AG09309 (cell line): ENCODE measurements around the gene SLAMF8.

Experiments used
- DNase-seq: peaks from one replicate; pipeline ENCODE4 v3.0.0-alpha.2; 2010; ENCODE audit warnings: low read depth
- H3K4me3 ChIP-seq: 2 replicates; pipeline ENCODE4 v1.5.1; 2011; ENCODE audit warnings: mild to moderate bottlenecking, low read depth, low read length, moderate library complexity; ENCODE audit not compliant: control insufficient read depth
- TF ChIP-seq, protein P1 (sequence below): IDR thresholded peaks from 2 replicates; pipeline ENCODE4 v1.5.1; 2011; ENCODE audit warnings: mild to moderate bottlenecking, low read depth, low read length, inconsistent platforms; ENCODE audit not compliant: insufficient read depth, control insufficient read depth; ENCODE audit errors: missing control alignments

Gene SLAMF8

DNA sequence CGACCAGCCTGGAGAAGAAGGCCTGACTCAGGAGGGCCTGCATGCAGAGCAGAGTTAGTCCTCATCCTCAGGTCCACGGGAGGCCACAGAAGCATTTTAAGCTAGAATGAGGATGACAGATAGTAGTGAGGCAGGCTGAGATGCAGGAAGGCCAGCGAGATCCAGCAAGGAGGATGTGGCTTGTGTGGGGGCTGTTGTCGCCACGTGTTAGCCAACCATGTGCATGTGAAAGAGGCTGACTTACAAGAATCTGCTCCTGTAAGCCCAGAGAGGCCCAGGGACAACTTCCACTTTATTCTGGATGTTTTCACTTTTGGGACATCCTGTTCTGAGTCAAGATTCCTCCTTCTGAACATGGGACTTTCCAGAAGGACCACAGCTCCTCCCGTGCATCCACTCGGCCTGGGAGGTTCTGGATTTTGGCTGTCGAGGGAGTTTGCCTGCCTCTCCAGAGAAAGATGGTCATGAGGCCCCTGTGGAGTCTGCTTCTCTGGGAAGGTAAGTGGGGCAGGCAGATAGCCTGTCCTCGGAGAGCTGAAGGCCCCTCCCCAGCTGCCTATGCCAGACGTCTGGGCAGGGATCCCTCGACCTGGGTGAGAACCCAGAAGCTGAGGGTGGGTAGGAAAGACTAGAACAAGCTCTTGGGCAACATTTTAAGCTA, at the start of gene SLAMF8:
SLAMF8 (plus strand) TSS at position 433 of the 661 bp plus-strand sequence; CDS start at position 459, 26 bp downstream.
- no peak within 1 kb of the TSS for H3K4me3 ChIP-seq
- TF ChIP-seq, protein P1, sequence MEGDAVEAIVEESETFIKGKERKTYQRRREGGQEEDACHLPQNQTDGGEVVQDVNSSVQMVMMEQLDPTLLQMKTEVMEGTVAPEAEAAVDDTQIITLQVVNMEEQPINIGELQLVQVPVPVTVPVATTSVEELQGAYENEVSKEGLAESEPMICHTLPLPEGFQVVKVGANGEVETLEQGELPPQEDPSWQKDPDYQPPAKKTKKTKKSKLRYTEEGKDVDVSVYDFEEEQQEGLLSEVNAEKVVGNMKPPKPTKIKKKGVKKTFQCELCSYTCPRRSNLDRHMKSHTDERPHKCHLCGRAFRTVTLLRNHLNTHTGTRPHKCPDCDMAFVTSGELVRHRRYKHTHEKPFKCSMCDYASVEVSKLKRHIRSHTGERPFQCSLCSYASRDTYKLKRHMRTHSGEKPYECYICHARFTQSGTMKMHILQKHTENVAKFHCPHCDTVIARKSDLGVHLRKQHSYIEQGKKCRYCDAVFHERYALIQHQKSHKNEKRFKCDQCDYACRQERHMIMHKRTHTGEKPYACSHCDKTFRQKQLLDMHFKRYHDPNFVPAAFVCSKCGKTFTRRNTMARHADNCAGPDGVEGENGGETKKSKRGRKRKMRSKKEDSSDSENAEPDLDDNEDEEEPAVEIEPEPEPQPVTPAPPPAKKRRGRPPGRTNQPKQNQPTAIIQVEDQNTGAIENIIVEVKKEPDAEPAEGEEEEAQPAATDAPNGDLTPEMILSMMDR, result no peak
- no peak for DNase-seq

DNA sequence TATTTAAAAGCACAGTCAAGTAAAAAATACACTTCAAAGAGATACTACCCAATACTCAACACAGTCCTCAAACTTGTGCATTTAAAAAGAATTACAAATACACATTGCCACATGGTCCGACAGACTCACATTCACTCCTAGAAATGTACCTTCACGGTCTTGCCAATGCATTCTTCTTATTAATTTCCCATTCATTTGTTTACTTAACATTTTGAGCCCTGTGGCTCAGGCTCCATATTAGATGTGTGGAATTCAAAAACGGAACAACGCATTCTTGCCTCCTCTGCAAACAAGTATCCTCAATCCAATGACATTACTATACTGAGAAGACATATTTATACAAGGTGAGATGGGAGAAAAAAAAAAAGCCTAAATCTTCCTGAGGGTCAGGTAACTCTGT, 48.4 kb upstream of the SLAMF8 start:
- TF ChIP-seq, protein P1, result no peak
- no peak overlapping the region for H3K4me3 ChIP-seq
- DNase-seq, result no peak

DNA sequence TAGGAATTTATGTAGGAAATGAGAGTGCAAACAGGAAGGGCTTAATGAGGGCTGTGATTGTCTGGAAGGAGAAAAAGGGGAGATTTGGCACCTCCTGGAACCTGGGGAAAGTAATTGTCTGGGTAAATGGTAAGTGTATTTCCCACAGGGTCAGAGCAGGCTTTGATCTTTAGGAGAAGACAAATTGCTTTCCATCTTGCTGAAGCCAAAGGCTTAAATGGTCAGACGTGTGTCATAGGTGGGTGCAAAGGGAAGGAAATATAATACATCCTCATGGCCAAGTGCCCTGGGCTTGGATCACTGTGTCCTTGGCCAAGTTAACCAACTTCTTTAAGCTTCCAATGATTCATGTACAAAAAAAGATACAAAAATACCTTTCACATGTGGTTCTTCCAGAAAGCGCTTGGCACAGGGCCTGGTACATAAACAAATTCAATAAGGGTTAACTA, 47.2 kb upstream of the SLAMF8 start:
- DNase-seq, result no peak
- TF ChIP-seq, protein P1, result no peak
- no peak overlapping the region for H3K4me3 ChIP-seq

DNA sequence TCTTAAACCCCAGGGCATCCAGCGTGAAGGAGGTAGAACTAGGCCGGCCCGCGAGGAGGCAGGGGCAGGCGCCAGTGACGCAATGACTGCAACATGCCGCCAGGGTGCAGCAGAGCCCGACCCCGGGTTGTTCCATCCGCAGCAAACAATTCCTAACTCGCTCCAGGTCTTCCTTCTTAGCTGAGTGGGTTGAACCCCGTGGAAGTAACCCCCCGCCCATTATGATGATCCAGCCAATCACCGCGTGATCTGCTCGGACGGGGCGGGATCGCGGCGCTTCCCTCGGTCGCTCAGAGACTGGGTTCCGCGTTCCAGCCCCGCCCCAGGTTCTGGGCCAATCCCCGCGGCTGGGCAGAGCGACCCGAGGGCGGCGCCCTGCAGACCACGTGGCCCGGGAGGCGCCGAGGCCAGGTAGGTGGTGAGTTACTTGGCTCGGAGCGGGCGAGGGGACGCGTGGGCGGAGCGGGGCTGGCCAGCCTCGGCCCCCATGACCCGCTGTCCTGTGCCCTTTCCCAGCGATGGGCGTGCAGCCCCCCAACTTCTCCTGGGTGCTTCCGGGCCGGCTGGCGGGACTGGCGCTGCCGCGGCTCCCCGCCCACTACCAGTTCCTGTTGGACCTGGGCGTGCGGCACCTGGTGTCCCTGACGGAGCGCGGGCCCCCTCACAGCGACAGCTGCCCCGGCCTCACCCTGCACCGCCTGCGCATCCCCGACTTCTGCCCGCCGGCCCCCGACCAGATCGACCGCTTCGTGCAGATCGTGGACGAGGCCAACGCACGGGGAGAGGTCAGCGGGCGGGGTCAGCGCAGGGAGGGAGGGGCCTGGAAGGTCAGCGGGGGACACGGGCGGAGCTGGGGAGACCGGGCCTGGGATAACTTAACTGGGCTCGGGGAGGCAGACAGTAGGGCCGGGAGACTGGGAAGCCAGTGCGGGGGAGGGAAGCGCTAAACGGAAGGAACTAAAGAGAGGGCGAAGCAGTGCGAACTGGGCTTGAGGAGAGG, 45.8 kb upstream of the SLAMF8 start, which contains the start of gene DUSP23:
DUSP23 (plus strand) TSS at position 380 of the 1,000 bp plus-strand sequence; CDS start at position 519, 139 bp downstream.
- H3K4me3 ChIP-seq, result peak within 1 kb of the TSS; percentile 80

DNA sequence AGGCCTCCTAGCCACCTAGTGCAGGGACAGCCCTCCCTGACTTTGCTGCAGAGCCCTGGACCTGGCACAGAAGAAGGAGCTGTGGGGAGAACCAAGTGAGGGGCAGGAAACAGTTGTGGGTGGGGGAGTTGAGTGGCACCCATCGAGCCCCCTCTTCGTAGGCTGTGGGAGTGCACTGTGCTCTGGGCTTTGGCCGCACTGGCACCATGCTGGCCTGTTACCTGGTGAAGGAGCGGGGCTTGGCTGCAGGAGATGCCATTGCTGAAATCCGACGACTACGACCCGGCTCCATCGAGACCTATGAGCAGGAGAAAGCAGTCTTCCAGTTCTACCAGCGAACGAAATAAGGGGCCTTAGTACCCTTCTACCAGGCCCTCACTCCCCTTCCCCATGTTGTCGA, 44.7 kb upstream of the SLAMF8 start:
- DNase-seq, result no peak
- TF ChIP-seq, protein P1, result no peak
- H3K4me3 ChIP-seq, result no peak overlapping the region

More for the DNA sequence above, 45.8 kb upstream of the SLAMF8 start, which contains the start of gene DUSP23:
- peak; percentile 94 for DNase-seq
- TF ChIP-seq, protein P1, result peak; percentile 91

DNA sequence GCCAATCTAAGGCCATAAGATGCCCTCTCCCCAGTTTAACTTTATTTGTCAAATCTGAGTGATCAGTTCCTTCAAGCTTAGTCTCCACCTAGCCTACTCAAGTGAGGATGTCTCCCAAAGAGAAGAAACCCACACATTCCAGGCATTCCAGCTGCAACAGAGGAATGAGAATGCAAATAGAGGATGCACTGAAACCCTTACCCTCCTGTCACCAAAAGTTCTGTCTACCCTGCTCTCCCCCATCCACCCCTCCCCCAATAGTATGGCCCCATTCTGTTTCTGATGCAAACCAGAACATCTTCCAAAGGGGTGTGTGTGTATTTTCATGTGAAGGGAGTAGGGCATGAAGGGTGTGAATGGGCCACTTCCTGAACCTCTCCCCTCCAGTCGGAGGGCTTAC, 42.9 kb upstream of the SLAMF8 start:
- no peak for DNase-seq
- TF ChIP-seq, protein P1, result no peak

More for the DNA sequence above, 42.9 kb upstream of the SLAMF8 start:
- H3K4me3 ChIP-seq, result no peak overlapping the region
